GM21717 (cell line): Measurements from ENCODE around the gene BAIAP2L1.
"Not testable (repeated sequence)": the region's sequence is repeated elsewhere in the genome, so short reads cannot be mapped to it uniquely, and the experiment has no call there.

Experiments
- ATAC-seq: cut with Tn5 transposase; IDR thresholded peaks from one replicate; pipeline ENCODE4 v1.9.1; 2021; ENCODE audit warnings: mild to moderate bottlenecking, moderate library complexity; ENCODE audit not compliant: unreplicated experiment

The BAIAP2L1 gene

GRCh38 chr7:98399462-98399861, 1.4 kb downstream of the BAIAP2L1 start:
- ATAC-seq = no peak

GRCh38 chr7:98398567-98399372, 2.1 kb downstream of the BAIAP2L1 start:
- ATAC-seq = no peak

- no peak for ATAC-seq
Measured at GRCh38 chr7:98396768-98397167, 4.1 kb downstream of the BAIAP2L1 start.

GRCh38 chr7:98395951-98396350, 4.9 kb downstream of the BAIAP2L1 start:
- no peak for ATAC-seq

- ATAC-seq = no peak
Measured at GRCh38 chr7:98395481-98395880, 5.4 kb downstream of the BAIAP2L1 start.

GRCh38 chr7:98394377-98394836, 6.5 kb downstream of the BAIAP2L1 start:
- no peak for ATAC-seq

- ATAC-seq = no peak
Measured at GRCh38 chr7:98387544-98388226, 13.2 kb downstream of the BAIAP2L1 start.

- no peak for ATAC-seq
Measured at GRCh38 chr7:98387131-98387530, 13.8 kb downstream of the BAIAP2L1 start.

- not testable (repeated sequence) for ATAC-seq
Measured at GRCh38 chr7:98385532-98385931, 15.4 kb downstream of the BAIAP2L1 start.

- no peak for ATAC-seq
Measured at GRCh38 chr7:98378210-98378819, 22.6 kb downstream of the BAIAP2L1 start.

- no peak for ATAC-seq
Measured at GRCh38 chr7:98376711-98377110, 24.2 kb downstream of the BAIAP2L1 start.

GRCh38 chr7:98375664-98376063, 25.2 kb downstream of the BAIAP2L1 start:
- ATAC-seq = no peak

- ATAC-seq = no peak
Measured at GRCh38 chr7:98374285-98374680, 26.6 kb downstream of the BAIAP2L1 start.

- no peak for ATAC-seq
Measured at GRCh38 chr7:98372993-98373392, 27.9 kb downstream of the BAIAP2L1 start.

- ATAC-seq = no peak
Measured at GRCh38 chr7:98369726-98370125, 31.2 kb downstream of the BAIAP2L1 start.

- no peak for ATAC-seq
Measured at GRCh38 chr7:98368716-98369115, 32.2 kb downstream of the BAIAP2L1 start.

- ATAC-seq = no peak
Measured at GRCh38 chr7:98366562-98366938, 34.3 kb downstream of the BAIAP2L1 start.

GRCh38 chr7:98365863-98366561, 34.9 kb downstream of the BAIAP2L1 start:
- no peak for ATAC-seq

GRCh38 chr7:98364220-98364619, 36.7 kb downstream of the BAIAP2L1 start:
- ATAC-seq = no peak

GRCh38 chr7:98362517-98362916, 38.4 kb downstream of the BAIAP2L1 start:
- no peak for ATAC-seq
